Activated CD8-positive, alpha-beta memory T cell treated with anti-CD3 and anti-CD28 coated beads for 48 hours (primary cell): ENCODE data around the gene CHN1.

Experiments used
- DNase-seq, 3 experiments: peaks; one replicate each; pipeline ENCODE4 v3.0.0-alpha.2; 2020; ENCODE audit warnings: low read depth in 2 of 3, low spot score in 2 of 3

The CHN1 gene

GRCh38 chr2:175004980-175005732 lies at the start of gene CHN1:
Gene CHN1 (minus strand): TSS chr2:175005381. CDS start chr2:175004912, 469 bp downstream.
- peak; percentile 31 to 40 (median 36) for DNase-seq

GRCh38 chr2:175054340-175054739 lies 49.2 kb upstream of the CHN1 start:
- no peak for DNase-seq

GRCh38 chr2:175049661-175050060 lies 44.5 kb upstream of the CHN1 start:
- DNase-seq, result no peak

- no peak for DNase-seq
Measured at GRCh38 chr2:175048275-175048674, 43.1 kb upstream of the CHN1 start.

GRCh38 chr2:175039490-175039889 lies 34.3 kb upstream of the CHN1 start:
- DNase-seq, result no peak

- no peak for DNase-seq
Measured at GRCh38 chr2:175039031-175039430, 33.9 kb upstream of the CHN1 start.

GRCh38 chr2:175037941-175038340 lies 32.8 kb upstream of the CHN1 start:
- DNase-seq, result no peak

- no peak for DNase-seq
Measured at GRCh38 chr2:175036582-175037018, 31.4 kb upstream of the CHN1 start.

GRCh38 chr2:175035806-175036205 lies 30.6 kb upstream of the CHN1 start:
- no peak for DNase-seq

- no peak for DNase-seq
Measured at GRCh38 chr2:175034716-175035115, 29.5 kb upstream of the CHN1 start.

- no peak for DNase-seq
Measured at GRCh38 chr2:175030380-175031271, 25.4 kb upstream of the CHN1 start.

- no peak for DNase-seq
Measured at GRCh38 chr2:175027755-175028154, 22.6 kb upstream of the CHN1 start.

GRCh38 chr2:175026385-175026784 lies 21.2 kb upstream of the CHN1 start:
- no peak for DNase-seq

GRCh38 chr2:175025946-175026345 lies 20.8 kb upstream of the CHN1 start:
- DNase-seq, result no peak

GRCh38 chr2:175025233-175025632 lies 20.1 kb upstream of the CHN1 start:
- no peak for DNase-seq

- no peak for DNase-seq
Measured at GRCh38 chr2:175022923-175023322, 17.7 kb upstream of the CHN1 start.

- DNase-seq, result no peak
Measured at GRCh38 chr2:175019566-175020327, 14.6 kb upstream of the CHN1 start.

- no peak for DNase-seq
Measured at GRCh38 chr2:175017618-175018414, 12.6 kb upstream of the CHN1 start.

GRCh38 chr2:175015340-175015739 lies 10.2 kb upstream of the CHN1 start:
- DNase-seq, result no peak

- DNase-seq, result no peak
Measured at GRCh38 chr2:175012516-175012915, 7.3 kb upstream of the CHN1 start.

GRCh38 chr2:175011505-175011904 lies 6.3 kb upstream of the CHN1 start:
- DNase-seq, result no peak
